ENCODE data around the gene FRRS1.

DNA sequence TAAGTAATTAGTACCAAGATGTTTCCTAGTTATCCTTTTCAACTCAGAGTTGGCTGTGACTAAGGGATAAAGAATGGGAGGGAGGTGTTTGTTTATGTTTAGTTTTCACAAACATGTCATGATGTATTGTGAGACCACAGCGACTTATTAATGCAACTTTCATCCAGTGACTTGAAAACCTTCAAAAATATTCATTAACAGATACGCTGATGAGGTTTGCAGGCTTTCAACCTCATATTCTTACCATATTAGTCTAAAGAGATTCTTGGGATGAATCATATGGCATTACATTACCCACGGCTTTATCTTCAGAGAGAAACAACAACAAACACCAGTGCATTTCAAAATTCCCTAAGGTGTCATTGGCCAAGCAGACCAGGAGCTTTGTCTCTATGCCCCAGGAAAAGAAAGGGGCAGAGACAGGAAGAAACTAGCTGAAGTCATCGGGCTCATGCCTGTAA is 84.1 kb downstream of the FRRS1 start:
- TF ChIP-seq CTCF (IDR thresholded peaks at IDR 0.05) (no peak), POLR2A (IDR thresholded peaks at IDR 0.05) (no peak)
